ENCODE data around the gene NEK11. TPM values are rescaled to one million over a fixed set of nuclear protein-coding genes. Genes with fewer than 3 reads are reported as not detected.

NEK11 gene
- total and polyA plus RNA-seq, 2 experiments from 2014 or later: 1.7 to 2.0 TPM

- Histone ChIP-seq H3K4me1 (ENCODE audit: low read depth) (peaks cover 30% of the 10 kb centered on the region), H3K27ac (no peak overlapping the region), H3K27me3 (no peaks in the 10 kb centered on the region), H3K9me3 (ENCODE audit: low read depth) (no peaks in the 10 kb centered on the region), H3K36me3 (no peaks in the 10 kb centered on the region), H3K4me3 (no peak overlapping the region)
- DNase-seq (ENCODE audit: low read depth in 1 of 2, low spot score in 1 of 2): no peak
- TF ChIP-seq CTCF (IDR thresholded peaks at IDR 0.05; ENCODE audit: low read depth, low read length): no peak
These were observed 252.9 kb downstream of the NEK11 start for GRCh38 chr3:131279577-131279976.

DNA sequence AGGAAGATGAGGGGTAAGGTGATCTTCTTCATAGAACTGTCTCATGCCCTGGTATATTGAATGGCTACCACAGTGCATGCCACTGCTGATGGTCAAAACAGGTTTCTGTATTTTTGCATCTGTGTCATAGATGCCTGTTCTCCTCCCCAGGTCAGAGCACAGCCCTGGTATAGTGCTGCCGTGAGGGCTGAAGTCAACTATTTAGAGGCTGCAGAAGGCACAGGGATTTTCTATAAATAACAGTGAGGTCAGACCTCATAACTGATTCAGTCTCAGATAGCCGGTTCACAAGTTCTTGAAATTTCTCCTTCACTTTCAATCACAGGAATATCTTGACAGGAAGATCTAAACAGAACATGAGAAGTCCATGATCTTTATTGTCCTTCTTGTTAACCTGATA is 255.7 kb downstream of the NEK11 start:
- H3K27ac ChIP-seq: no peak overlapping the region
- H3K36me3 ChIP-seq: no peaks in the 10 kb centered on the region
- no peaks in the 10 kb centered on the region for H3K9me3 ChIP-seq (ENCODE audit: low read depth)
- H3K4me3 ChIP-seq: no peak overlapping the region
- peak in 1 of 2 donors; percentile 45 for DNase-seq (ENCODE audit: low read depth in 1 of 2, low spot score in 1 of 2)
- H3K27me3 ChIP-seq: no peaks in the 10 kb centered on the region
- TF ChIP-seq CTCF (IDR thresholded peaks at IDR 0.05; ENCODE audit: low read depth, low read length): no peak
- peaks cover 30% of the 10 kb centered on the region for H3K4me1 ChIP-seq (ENCODE audit: low read depth)

GRCh38 chr3:131282967-131283366 is 256.3 kb downstream of the NEK11 start:
- TF ChIP-seq CTCF (IDR thresholded peaks at IDR 0.05; ENCODE audit: low read depth, low read length): no peak
- Histone ChIP-seq H3K27me3 (no peaks in the 10 kb centered on the region), H3K36me3 (no peaks in the 10 kb centered on the region), H3K4me3 (no peak overlapping the region), H3K4me1 (ENCODE audit: low read depth) (peaks cover 30% of the 10 kb centered on the region), H3K27ac (no peak overlapping the region), H3K9me3 (ENCODE audit: low read depth) (no peaks in the 10 kb centered on the region)
- no peak for DNase-seq (ENCODE audit: low read depth in 1 of 2, low spot score in 1 of 2)

- TF ChIP-seq CTCF (IDR thresholded peaks at IDR 0.05; ENCODE audit: low read depth, low read length): no peak
These were observed 257.2 kb downstream of the NEK11 start for GRCh38 chr3:131283862-131284261.

GRCh38 chr3:131284302-131284701 is 257.6 kb downstream of the NEK11 start:
- DNase-seq (ENCODE audit: low read depth in 1 of 2, low spot score in 1 of 2): no peak
- Histone ChIP-seq H3K4me3 (no peak overlapping the region), H3K27me3 (no peaks in the 10 kb centered on the region), H3K36me3 (no peaks in the 10 kb centered on the region), H3K9me3 (ENCODE audit: low read depth) (no peaks in the 10 kb centered on the region), H3K27ac (no peak overlapping the region), H3K4me1 (ENCODE audit: low read depth) (peaks cover 30% of the 10 kb centered on the region)
- TF ChIP-seq CTCF (IDR thresholded peaks at IDR 0.05; ENCODE audit: low read depth, low read length): no peak

More at GRCh38 chr3:131283862-131284261, 257.2 kb downstream of the NEK11 start:
- Histone ChIP-seq H3K4me1 (ENCODE audit: low read depth) (peaks cover 30% of the 10 kb centered on the region), H3K27me3 (no peaks in the 10 kb centered on the region), H3K27ac (peak overlapping the region; percentile 38), H3K9me3 (ENCODE audit: low read depth) (no peaks in the 10 kb centered on the region), H3K4me3 (no peak overlapping the region), H3K36me3 (no peaks in the 10 kb centered on the region)
- peak in 1 of 2 donors; percentile 35 for DNase-seq (ENCODE audit: low read depth in 1 of 2, low spot score in 1 of 2)

- no peak for DNase-seq (ENCODE audit: low read depth in 1 of 2, low spot score in 1 of 2)
- Histone ChIP-seq H3K4me1 (ENCODE audit: low read depth) (peaks cover 30% of the 10 kb centered on the region), H3K9me3 (ENCODE audit: low read depth) (no peaks in the 10 kb centered on the region), H3K27ac (no peak overlapping the region), H3K36me3 (no peaks in the 10 kb centered on the region), H3K27me3 (no peaks in the 10 kb centered on the region), H3K4me3 (no peak overlapping the region)
- TF ChIP-seq CTCF (IDR thresholded peaks at IDR 0.05; ENCODE audit: low read depth, low read length): no peak
These were observed 258.8 kb downstream of the NEK11 start for GRCh38 chr3:131285456-131285855.
